Activated CD8-positive, alpha-beta T cell treated with anti-CD3 and anti-CD28 coated beads for 36 hours (primary cell): ENCODE measurements around the gene SYNPR. TPM values are rescaled to one million over a fixed set of nuclear protein-coding genes. Genes with fewer than 3 reads are reported as not detected.

Source experiments
- ATAC-seq: fragments of 200-7000 bp; cut with Tn5 transposase; one replicate; pipeline ENCODE4 v1.10.0; 2021; ENCODE audit warnings: mild to moderate bottlenecking, moderate library complexity
- CTCF ChIA-PET: fragments of 350-600 bp; sonication (Branson Sonifier 250); formaldehyde crosslinking; loops from one replicate; lab custom pipeline; 2021; ENCODE audit warnings: antibody characterized with exemption; lab: Charles Lee
- POLR2A ChIA-PET: fragments of 350-600 bp; sonication (Branson Sonifier 250); formaldehyde crosslinking; loops from one replicate; lab custom pipeline; 2021; ENCODE audit warnings: antibody characterized with exemption; lab: Charles Lee
- DNase-seq: peaks from one replicate; pipeline ENCODE4 v3.0.0-alpha.2; 2020
- H3K27ac Mint-ChIP-seq: one replicate; pipeline ENCODE4 v1.8.0; 2021; ENCODE audit warnings: mild to moderate bottlenecking, mixed read lengths
- H3K27me3 Mint-ChIP-seq: one replicate; pipeline ENCODE4 v1.8.0; 2021; ENCODE audit warnings: mixed read lengths
- H3K36me3 Mint-ChIP-seq: one replicate; pipeline ENCODE4 v1.8.0; 2021; ENCODE audit warnings: low read depth, mixed read lengths
- H3K4me1 Mint-ChIP-seq: one replicate; pipeline ENCODE4 v1.8.0; 2021; ENCODE audit warnings: low read depth, mixed read lengths
- H3K4me3 Mint-ChIP-seq: one replicate; pipeline ENCODE4 v1.8.0; 2021; ENCODE audit warnings: mild to moderate bottlenecking, moderate library complexity, mixed read lengths
- H3K9me3 Mint-ChIP-seq: one replicate; pipeline ENCODE4 v1.8.0; 2021; ENCODE audit warnings: mixed read lengths
- CTCF ChIP-seq: fragments of 200-600 bp; IDR thresholded peaks from one replicate; pipeline ENCODE4 v1.8.0; 2022; ENCODE audit warnings: antibody characterized with exemption, mild to moderate bottlenecking
- intact Hi-C: fragments of 100-400 bp; cut with micrococcal nuclease; formaldehyde crosslinking; loops from one replicate; pipeline ENCODE4 v1.10.0; 2022
- total RNA-seq, 2 experiments: library from RNA; stranded (reverse); gene quantifications; one replicate each; pipeline ENCODE4 v1.2.3, GENCODE V29; 2021

Gene SYNPR
- total RNA-seq, 2 experiments from 2014 or later, result not detected

GRCh38 chr3:63561879-63562278 is 283.8 kb downstream of the SYNPR start:
- DNase-seq (no peak), ATAC-seq (no peak)
- H3K27ac Mint-ChIP-seq, result no peak overlapping the region
- intact Hi-C loops, result no loop called here
- no peak for TF ChIP-seq CTCF
- CTCF ChIA-PET, result no interaction called here
- H3K27me3 Mint-ChIP-seq, result no peaks in the 10 kb centered on the region
- H3K9me3 Mint-ChIP-seq, result no peaks in the 10 kb centered on the region
- H3K4me3 Mint-ChIP-seq, result no peak overlapping the region
- H3K36me3 Mint-ChIP-seq, result no peaks in the 10 kb centered on the region
- POLR2A ChIA-PET, result no interaction called here
- no peaks in the 10 kb centered on the region for H3K4me1 Mint-ChIP-seq

GRCh38 chr3:63562323-63562722 is 284.2 kb downstream of the SYNPR start:
- Mint-ChIP-seq H3K27ac (no peak overlapping the region), H3K4me1 (no peaks in the 10 kb centered on the region), H3K4me3 (no peak overlapping the region), H3K36me3 (no peaks in the 10 kb centered on the region), H3K9me3 (no peaks in the 10 kb centered on the region), H3K27me3 (no peaks in the 10 kb centered on the region)
- CTCF ChIA-PET, result no interaction called here
- intact Hi-C loops, result no loop called here
- POLR2A ChIA-PET, result no interaction called here
- TF ChIP-seq CTCF, result no peak
- no peak for DNase-seq
- no peak for ATAC-seq

GRCh38 chr3:63563572-63563971 is 285.5 kb downstream of the SYNPR start:
- no peaks in the 10 kb centered on the region for H3K27me3 Mint-ChIP-seq
- H3K4me3 Mint-ChIP-seq, result no peak overlapping the region
- DNase-seq (no peak), ATAC-seq (no peak)
- H3K4me1 Mint-ChIP-seq, result no peaks in the 10 kb centered on the region
- no peaks in the 10 kb centered on the region for H3K9me3 Mint-ChIP-seq
- TF ChIP-seq CTCF, result no peak
- CTCF ChIA-PET, result no interaction called here
- H3K36me3 Mint-ChIP-seq, result no peaks in the 10 kb centered on the region
- no peak overlapping the region for H3K27ac Mint-ChIP-seq
- intact Hi-C loops, result no loop called here
- POLR2A ChIA-PET, result no interaction called here

DNA sequence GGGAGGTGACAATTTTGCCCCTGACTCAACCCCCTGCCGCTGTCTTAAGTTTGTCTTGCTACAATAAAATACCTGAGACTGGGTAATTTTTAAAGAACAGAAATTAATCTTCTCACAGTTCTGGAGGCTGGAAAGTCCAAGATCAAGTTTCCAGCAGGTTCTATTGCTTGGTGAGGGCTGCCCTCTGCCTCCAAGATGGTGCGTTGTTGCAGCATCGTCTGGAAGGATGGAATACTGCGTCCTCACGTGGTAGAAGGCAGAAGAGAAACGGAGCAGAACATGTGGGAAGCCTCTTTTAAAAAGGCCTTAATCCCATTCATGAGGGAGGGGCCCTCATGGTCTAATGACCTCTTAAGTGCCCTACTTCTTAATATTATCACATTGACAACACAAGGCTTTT is 287.1 kb downstream of the SYNPR start:
- Mint-ChIP-seq H3K36me3 (no peaks in the 10 kb centered on the region), H3K4me3 (no peak overlapping the region), H3K4me1 (no peaks in the 10 kb centered on the region), H3K27me3 (no peaks in the 10 kb centered on the region), H3K27ac (no peak overlapping the region), H3K9me3 (no peaks in the 10 kb centered on the region)
- no peak for TF ChIP-seq CTCF
- POLR2A ChIA-PET, result no interaction called here
- CTCF ChIA-PET, result no interaction called here
- intact Hi-C loops, result no loop called here
- no peak for DNase-seq
- no peak for ATAC-seq

DNA sequence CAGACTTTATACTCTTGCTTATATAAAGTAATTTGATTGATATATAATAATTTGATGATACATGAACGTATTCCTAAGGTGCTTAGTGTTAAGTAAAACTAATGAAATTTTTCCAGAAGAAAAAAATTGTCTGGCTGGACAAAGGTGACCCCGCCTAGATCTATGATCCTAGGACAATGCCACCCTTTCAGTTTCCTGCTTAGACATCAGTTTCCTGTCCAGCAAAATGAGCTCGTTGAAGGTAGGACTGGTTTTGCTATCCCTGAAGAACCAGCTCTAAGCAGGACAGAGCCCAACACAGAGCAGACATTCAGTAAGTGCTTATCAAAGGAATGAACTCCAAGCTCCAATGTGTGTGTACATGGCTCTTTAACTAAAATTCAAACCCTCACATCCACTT is 293.6 kb downstream of the SYNPR start:
- POLR2A ChIA-PET, result no interaction called here
- CTCF ChIA-PET, result no interaction called here
- TF ChIP-seq CTCF, result no peak

More for the DNA sequence above, 293.6 kb downstream of the SYNPR start:
- Mint-ChIP-seq H3K4me1 (no peaks in the 10 kb centered on the region), H3K4me3 (no peak overlapping the region), H3K36me3 (no peaks in the 10 kb centered on the region), H3K9me3 (no peaks in the 10 kb centered on the region), H3K27ac (no peak overlapping the region), H3K27me3 (no peaks in the 10 kb centered on the region)
- intact Hi-C loops, result no loop called here
- ATAC-seq (no peak), DNase-seq (no peak)
